Stimulated activated naive B cell treated with anti-CD40 and anti-IgM and Interleukin-4, amounts not matched to agents 10 μg/mL and 1 μg/mL and 100 μg/mL, for 72 hours (primary cell): ENCODE data around the gene SENP1.

Source experiments
- ATAC-seq, 2 donors: fragments of 150-1000 bp; cut with Tn5 transposase; replicated peaks; 2 replicates each; pipeline ENCODE4 v1.10.0; 2021; ENCODE audit warnings: moderate library complexity in 1 of 2
- DNase-seq: peaks from one replicate; pipeline ENCODE4 v3.0.0; 2021
- H3K27ac Mint-ChIP-seq: one replicate; pipeline ENCODE4 v1.8.0; 2022; ENCODE audit warnings: mild to moderate bottlenecking, mixed read lengths
- H3K27me3 Mint-ChIP-seq, 2 donors: one replicate each; pipeline ENCODE4 v1.8.0; 2022; ENCODE audit warnings: mixed read lengths in 2 of 2
- H3K36me3 Mint-ChIP-seq, 2 donors: one replicate each; pipeline ENCODE4 v1.8.0; 2022; ENCODE audit warnings: mixed read lengths in 2 of 2, mild to moderate bottlenecking in 1 of 2
- H3K4me1 Mint-ChIP-seq, 2 donors: one replicate each; pipeline ENCODE4 v1.8.0; 2022; ENCODE audit warnings: mixed read lengths in 2 of 2, mild to moderate bottlenecking in 1 of 2
- H3K4me3 Mint-ChIP-seq, 2 donors: one replicate each; pipeline ENCODE4 v1.8.0; 2022; ENCODE audit warnings: mild to moderate bottlenecking in 2 of 2, mixed read lengths in 2 of 2, moderate library complexity in 1 of 2
- H3K9me3 Mint-ChIP-seq, 2 donors: one replicate each; pipeline ENCODE4 v1.8.0; 2022; ENCODE audit warnings: mixed read lengths in 2 of 2, mild to moderate bottlenecking in 1 of 2

Gene SENP1

DNA sequence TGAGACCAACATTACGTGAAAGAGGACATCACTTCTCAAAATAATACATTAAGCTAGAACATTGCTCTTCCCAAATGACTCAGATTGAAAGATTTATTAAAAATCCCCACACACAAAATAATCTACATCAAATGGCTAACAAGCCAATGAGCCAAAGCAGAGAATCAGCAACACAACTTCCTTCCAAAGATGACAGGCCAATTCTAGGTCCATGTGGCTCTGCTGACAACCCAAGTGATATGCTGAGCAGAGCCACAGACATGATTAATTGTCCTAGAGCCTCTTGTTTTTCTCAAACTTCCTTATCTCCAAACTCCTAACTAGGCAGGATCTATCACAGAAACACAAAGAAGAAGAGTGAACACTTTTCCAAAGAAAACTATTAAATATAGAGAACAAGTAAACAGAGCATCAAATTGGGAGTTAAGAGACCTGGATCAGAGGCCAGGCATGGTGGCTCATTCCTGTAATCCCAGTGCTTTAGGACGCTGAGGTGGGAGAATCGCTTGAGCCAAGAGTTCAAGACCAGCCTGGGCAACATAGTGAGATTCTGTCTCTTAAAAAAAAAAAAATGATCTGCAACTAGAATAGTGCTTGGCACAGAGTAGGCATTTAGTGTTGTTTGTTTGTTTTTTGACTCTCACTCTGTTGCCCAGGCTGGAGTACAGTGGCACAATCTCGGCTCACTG lies 38.5 kb downstream of the SENP1 start:
- ATAC-seq (peak; percentile 74 to 83), DNase-seq (no peak)
- Mint-ChIP-seq H3K4me1 (peaks cover 12 to 19% of the 10 kb centered on the region in 2 donors), H3K27me3 (no peaks in the 10 kb centered on the region), H3K36me3 (peaks cover 37 to 50% of the 10 kb centered on the region in 2 donors), H3K9me3 (no peaks in the 10 kb centered on the region), H3K4me3 (peak overlapping the region in 1 of 2 donors; percentile 45), H3K27ac (peak overlapping the region; percentile 79)

DNA sequence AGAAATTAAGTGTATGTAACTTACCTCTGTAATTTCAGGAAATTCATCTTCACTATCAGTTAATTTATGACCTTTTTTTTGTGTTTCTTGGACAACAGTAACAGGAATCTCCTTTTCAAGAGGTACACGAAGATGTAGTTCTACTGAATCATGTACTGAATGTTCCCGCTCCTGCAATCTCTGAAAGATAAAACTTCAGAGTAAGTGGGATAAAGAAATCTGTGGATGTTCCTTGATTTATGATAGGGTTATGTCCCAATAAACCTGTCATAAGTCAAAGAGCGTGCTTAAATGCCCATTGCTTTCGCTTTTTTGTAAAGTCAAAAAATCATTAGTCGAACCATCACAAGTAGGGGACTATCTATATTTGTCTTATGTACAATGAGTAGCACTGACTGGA lies 40.8 kb downstream of the SENP1 start:
- no peak for ATAC-seq
- Mint-ChIP-seq H3K27ac (no peak overlapping the region), H3K4me3 (no peak overlapping the region), H3K27me3 (no peaks in the 10 kb centered on the region), H3K36me3 (peaks cover 41 to 58% of the 10 kb centered on the region in 2 donors), H3K9me3 (no peaks in the 10 kb centered on the region), H3K4me1 (peaks cover 12 to 19% of the 10 kb centered on the region in 2 donors)
- no peak for DNase-seq

DNA sequence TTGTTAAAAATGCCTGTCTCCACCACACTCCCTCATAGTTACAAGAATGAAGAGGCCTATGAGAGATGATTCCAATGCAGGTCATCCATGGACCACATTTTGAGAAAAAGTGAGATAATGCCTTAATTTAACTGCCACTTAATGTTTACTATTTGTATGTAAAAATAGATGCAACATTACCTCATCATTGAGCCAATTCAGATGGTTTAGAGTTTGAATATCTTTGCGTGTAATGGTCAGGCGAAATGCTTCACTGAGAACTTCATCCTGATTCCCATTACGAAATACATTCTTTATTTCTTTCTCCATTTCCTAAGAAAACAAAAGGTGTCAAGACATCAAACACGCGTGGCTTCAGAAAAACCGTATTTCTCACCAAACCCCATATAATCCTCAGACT lies 42.3 kb downstream of the SENP1 start:
- Mint-ChIP-seq H3K36me3 (peaks cover 50 to 62% of the 10 kb centered on the region in 2 donors), H3K4me1 (peaks cover 7 to 8% of the 10 kb centered on the region in 2 donors), H3K4me3 (no peak overlapping the region), H3K27me3 (no peaks in the 10 kb centered on the region), H3K27ac (no peak overlapping the region), H3K9me3 (peaks cover 11 to 12% of the 10 kb centered on the region in 2 donors)
- ATAC-seq (no peak), DNase-seq (no peak)

DNA sequence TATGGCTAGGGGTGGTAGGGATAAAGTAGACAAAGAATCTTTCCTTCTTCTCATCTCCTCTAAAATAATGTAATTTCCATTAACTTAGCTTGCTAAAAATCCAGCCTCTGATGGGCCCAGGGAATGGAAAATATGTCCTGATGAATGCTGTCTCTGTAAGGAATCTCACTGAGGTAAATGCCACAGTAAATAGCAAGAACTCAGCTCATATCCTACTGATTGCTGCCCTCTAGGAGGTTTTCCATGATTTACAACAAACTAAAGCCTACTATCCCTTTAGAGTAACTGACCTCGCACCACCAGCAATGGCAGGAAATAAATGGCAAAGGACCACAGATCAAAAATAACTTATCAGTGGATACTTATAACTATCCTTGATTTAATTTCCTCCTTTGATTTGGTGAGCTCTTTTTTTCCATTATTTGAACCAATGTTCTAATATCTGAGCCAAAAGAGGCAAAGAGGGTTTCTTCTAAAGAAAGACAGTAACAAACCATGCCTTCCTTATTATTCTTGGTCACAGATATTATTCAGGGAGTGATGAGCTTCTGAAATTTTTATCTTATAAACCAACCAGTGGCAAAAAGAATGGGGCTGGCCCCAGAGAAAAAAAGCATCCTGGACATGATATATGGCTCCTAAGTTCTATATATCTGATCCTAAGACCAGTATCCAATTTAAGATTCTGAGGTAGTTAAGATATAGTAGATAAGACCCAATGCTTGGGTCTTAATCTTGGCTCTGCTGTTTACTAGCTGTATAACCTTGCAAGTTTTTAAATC lies 43.8 kb downstream of the SENP1 start:
- no peak overlapping the region for H3K27ac Mint-ChIP-seq
- DNase-seq (no peak), ATAC-seq (no peak)
- H3K4me3 Mint-ChIP-seq: no peak overlapping the region
- H3K27me3 Mint-ChIP-seq: no peaks in the 10 kb centered on the region
- peaks cover 12 to 16% of the 10 kb centered on the region in 2 donors for H3K9me3 Mint-ChIP-seq
- peaks cover 47 to 60% of the 10 kb centered on the region in 2 donors for H3K36me3 Mint-ChIP-seq
- H3K4me1 Mint-ChIP-seq: peaks cover under 1 to 2% of the 10 kb centered on the region in 2 donors

DNA sequence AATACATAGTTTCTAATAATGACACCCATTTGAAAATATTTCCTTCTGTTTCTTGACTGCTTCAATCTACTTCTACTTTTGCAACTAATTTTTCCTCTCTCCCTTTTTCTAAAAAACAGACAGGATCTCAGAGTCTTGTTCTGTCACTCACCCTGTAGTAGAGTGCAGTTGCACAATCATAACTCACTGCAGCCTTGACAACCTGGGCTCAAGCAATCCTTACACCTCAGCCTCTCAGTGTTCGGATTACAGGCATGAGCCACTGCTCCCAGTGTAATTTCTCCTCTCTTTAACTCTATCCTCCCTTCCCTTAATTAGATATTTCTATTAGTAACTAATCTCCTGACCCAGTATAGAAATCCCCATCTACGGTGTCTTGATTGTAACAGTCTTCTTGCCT lies 45.4 kb downstream of the SENP1 start:
- H3K4me3 Mint-ChIP-seq: no peak overlapping the region
- ATAC-seq (no peak), DNase-seq (no peak)
- no peaks in the 10 kb centered on the region for H3K4me1 Mint-ChIP-seq
- H3K27ac Mint-ChIP-seq: no peak overlapping the region
- H3K36me3 Mint-ChIP-seq: peaks cover 47 to 56% of the 10 kb centered on the region in 2 donors
- no peaks in the 10 kb centered on the region for H3K27me3 Mint-ChIP-seq
- H3K9me3 Mint-ChIP-seq: peaks cover 12 to 16% of the 10 kb centered on the region in 2 donors

DNA sequence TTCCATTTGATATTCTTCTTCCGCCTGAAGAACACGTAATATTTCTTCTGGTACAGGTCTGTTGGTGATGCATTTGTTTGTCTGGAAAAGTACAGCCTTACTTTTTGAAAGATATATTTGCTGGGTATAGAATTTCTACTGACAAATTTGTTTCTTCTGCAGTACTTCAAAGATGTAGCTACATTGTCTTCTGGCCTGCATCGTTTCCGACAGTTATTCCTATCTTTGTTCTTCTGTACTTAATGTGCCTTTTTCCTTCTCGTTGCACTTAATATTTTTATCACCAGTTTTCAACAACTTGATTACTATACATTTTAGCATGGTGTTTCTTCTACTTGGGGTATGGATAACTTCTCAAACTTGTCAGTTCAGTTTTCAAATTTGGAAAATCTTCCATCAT lies 47.1 kb downstream of the SENP1 start:
- Mint-ChIP-seq H3K4me3 (no peak overlapping the region), H3K4me1 (no peaks in the 10 kb centered on the region), H3K36me3 (peaks cover 45 to 52% of the 10 kb centered on the region in 2 donors), H3K9me3 (peaks cover 12 to 16% of the 10 kb centered on the region in 2 donors), H3K27me3 (no peaks in the 10 kb centered on the region), H3K27ac (no peak overlapping the region)
- ATAC-seq: no peak
- DNase-seq: no peak

DNA sequence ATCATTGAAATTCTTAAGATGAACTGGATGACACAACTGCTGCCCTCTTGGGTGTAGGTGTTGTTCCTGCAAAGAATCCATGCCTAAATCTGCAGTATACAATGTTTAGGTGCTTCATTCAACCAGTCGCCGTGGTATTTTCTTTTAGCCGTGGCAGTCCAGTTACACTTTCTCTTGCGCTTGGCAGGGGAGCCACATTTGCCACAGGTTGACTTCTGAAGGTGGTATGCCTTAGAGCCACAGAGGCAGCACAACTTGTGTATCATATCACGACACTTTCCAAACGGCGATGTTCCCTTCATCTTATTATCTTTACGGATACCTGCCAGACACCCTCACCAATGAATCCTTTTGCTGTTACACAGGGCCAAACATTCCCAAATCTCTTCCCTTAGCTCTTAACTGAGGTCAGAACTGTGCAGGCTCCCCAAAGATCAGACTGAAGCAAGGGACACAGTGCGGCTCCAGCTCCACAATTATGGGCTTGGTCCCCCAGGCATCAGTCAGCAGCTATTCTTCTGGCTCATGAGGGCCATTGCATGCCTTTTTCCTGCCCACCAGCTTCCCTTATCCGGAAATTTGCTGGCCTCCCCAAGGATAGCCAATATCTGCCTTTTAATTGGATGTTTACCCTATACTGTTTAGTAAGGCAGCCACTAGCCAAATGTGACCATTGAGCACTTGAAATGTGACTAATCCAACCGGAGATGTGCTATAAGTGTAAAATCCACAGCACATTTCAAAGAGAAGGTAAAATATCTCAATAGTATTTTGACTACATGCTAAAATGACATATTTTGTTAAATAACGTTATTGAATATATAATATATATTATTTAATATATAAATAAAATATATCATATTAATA lies 50.7 kb downstream of the SENP1 start:
- H3K36me3 Mint-ChIP-seq: peaks cover 30 to 38% of the 10 kb centered on the region in 2 donors
- H3K27ac Mint-ChIP-seq: no peak overlapping the region
- no peaks in the 10 kb centered on the region for H3K27me3 Mint-ChIP-seq
- H3K9me3 Mint-ChIP-seq: peaks cover 12 to 16% of the 10 kb centered on the region in 2 donors
- no peak for DNase-seq
- no peak overlapping the region for H3K4me3 Mint-ChIP-seq
- no peaks in the 10 kb centered on the region for H3K4me1 Mint-ChIP-seq
- ATAC-seq: no peak

DNA sequence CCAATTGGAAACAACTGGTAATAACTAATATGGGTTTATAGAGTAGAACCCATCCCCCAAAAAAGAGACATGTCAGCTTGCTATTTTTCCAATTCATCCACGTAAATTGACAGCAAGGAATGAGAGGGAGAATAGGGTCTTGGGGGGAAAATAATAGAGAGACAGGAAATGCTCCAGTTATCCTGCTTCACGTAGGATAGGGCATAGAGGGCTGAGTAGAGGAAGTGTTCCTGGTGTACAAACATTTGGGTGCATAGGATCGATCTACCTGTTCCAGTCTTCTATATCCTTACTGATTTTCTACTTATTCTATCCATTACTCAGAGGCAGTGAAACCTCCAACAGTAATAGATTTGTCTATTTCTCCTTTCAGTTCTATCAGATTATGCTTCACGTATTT lies 52.0 kb downstream of the SENP1 start:
- no peaks in the 10 kb centered on the region for H3K4me1 Mint-ChIP-seq
- peaks cover 3 to 8% of the 10 kb centered on the region in 2 donors for H3K9me3 Mint-ChIP-seq
- H3K36me3 Mint-ChIP-seq: peaks cover 22 to 35% of the 10 kb centered on the region in 2 donors
- ATAC-seq (no peak), DNase-seq (no peak)
- no peak overlapping the region for H3K4me3 Mint-ChIP-seq
- no peak overlapping the region for H3K27ac Mint-ChIP-seq
- no peaks in the 10 kb centered on the region for H3K27me3 Mint-ChIP-seq

DNA sequence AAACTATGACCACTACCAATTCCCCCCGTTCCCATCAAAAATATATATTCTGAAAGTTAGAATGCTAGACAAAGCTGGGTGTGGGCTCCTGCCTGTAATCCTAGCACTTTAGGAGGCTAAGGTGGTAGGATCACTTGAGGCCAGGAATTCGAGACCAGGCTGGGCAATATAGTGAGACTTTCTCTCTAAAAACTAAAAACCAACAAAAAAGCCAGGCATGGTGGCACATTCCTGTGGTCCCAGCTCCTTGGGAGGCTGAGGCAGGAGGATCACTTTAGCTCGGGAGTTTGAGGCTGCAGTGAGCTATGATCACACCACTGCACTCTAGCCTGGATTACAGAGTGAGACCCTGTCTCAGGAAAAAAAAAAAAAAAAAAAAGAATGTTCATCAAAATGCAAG lies 52.8 kb downstream of the SENP1 start:
- ATAC-seq (no peak), DNase-seq (no peak)
- H3K36me3 Mint-ChIP-seq: peaks cover 15 to 33% of the 10 kb centered on the region in 2 donors
- H3K4me1 Mint-ChIP-seq: no peaks in the 10 kb centered on the region
- peaks cover 0 to under 1% of the 10 kb centered on the region in 2 donors for H3K9me3 Mint-ChIP-seq
- no peak overlapping the region for H3K4me3 Mint-ChIP-seq
- no peaks in the 10 kb centered on the region for H3K27me3 Mint-ChIP-seq
- H3K27ac Mint-ChIP-seq: no peak overlapping the region

DNA sequence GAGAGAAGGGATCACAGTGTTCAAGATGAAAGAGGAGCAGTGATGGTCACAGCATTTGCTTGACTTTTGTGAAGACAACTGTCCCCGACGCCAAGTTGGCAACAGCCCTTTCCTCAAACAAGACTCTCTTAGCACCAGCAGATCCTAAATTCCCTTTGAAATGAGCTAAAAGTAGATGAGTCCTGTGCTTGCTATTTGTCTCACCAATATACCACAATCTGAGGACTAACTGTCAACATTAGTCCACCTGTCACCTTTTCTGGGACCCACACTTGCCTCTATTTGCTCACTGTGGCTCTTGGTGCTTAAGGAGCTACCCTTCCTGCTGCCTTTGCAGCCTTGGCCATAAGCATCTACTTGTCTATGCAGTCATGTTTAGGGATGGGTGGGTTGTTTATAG lies 54.2 kb downstream of the SENP1 start:
- ATAC-seq (no peak), DNase-seq (no peak)
- Mint-ChIP-seq H3K4me1 (no peaks in the 10 kb centered on the region), H3K36me3 (peaks cover 16 to 43% of the 10 kb centered on the region in 2 donors), H3K9me3 (no peaks in the 10 kb centered on the region), H3K27ac (no peak overlapping the region), H3K4me3 (no peak overlapping the region), H3K27me3 (no peaks in the 10 kb centered on the region)

DNA sequence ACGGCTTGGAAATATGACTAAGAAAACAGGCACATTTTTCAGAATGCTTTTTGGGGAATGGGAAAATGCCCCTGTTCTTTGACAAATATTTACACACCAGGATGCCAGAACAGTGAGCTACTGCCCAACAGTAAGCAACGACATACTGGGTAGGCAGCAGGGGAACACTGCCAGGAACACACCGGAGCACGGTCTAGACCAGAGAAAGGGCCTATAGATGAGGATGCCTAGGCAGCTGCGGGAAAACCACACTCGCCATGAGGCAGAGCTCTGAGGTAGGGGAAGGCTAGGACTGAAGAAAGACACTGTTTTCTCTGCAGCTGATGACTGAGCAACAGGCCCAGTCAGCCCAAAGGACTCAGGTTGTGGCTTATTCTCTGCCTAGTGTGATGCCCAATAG lies 55.7 kb downstream of the SENP1 start:
- DNase-seq: no peak
- H3K4me3 Mint-ChIP-seq: no peak overlapping the region
- ATAC-seq: no peak
- no peaks in the 10 kb centered on the region for H3K9me3 Mint-ChIP-seq
- H3K27me3 Mint-ChIP-seq: no peaks in the 10 kb centered on the region
- no peaks in the 10 kb centered on the region for H3K4me1 Mint-ChIP-seq
- H3K36me3 Mint-ChIP-seq: peaks cover 24 to 53% of the 10 kb centered on the region in 2 donors
- H3K27ac Mint-ChIP-seq: no peak overlapping the region

DNA sequence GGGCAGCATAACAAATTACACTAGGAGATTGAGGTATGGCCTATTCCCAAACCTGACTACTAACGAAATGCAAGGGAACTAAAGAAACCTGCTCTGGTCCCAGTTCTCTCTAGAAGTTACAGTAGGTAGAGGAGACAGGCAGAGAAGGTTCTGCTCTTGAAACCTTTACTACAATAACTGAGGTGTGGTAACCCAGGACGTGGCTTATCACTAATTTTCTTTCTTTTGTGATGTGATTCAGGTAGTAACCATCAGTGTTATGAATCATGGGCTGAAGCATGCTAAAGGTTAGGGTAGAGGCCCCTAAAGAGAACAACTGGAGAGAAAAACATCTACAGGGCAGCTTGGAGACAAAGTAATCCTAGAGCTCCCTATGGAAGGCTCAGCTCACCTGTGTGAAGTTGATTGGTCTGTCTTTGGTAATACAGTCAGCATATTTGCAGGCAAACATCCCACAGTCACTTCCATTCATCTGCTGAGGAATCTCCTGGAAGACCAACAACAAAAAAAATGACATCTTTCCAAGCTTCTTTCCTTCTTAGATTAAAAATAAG lies 59.8 kb downstream of the SENP1 start:
- Mint-ChIP-seq H3K9me3 (no peaks in the 10 kb centered on the region), H3K27me3 (no peaks in the 10 kb centered on the region), H3K4me3 (no peak overlapping the region), H3K36me3 (peaks cover 25 to 61% of the 10 kb centered on the region in 2 donors), H3K27ac (no peak overlapping the region), H3K4me1 (no peaks in the 10 kb centered on the region)
- ATAC-seq (no peak), DNase-seq (no peak)

DNA sequence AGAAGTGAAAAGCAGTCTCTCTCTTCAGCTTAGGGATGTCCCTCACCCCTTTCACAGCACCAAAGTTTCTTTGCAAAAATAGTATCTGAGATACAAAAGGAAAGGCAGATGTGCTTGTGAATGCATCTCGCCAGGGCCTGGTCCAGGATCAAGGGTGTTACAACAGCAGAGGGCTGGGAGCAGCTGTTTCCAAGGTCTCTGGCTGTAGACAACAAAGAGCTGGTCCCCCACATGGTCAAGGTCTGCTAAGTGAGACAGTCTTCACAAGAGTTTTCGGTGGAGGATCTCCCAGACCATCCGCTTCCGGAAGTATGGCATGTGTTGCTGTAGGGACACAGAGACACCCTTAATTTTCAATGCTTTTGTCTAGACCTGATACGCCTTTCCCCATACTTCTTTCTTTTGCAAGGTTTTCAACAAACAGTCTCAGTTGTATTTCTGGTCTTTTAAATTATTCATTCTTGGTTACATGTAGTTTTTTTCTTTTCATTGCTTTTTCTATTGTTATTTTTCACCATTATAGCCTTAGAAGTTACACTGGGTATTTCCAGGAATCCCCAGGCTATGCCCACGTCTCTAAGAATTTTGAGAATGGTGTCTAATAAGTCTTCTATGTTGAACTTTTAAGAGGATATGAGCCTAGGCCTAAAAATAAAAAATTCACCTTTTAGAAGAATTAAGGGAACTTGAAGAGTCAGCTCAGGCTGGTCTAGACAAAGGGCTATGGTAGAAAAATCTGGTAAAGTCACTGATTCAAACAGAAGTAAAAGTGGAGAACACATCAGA lies 60.6 kb downstream of the SENP1 start:
- no peak overlapping the region for H3K27ac Mint-ChIP-seq
- no peaks in the 10 kb centered on the region for H3K9me3 Mint-ChIP-seq
- H3K36me3 Mint-ChIP-seq: peaks cover 25 to 61% of the 10 kb centered on the region in 2 donors
- H3K4me1 Mint-ChIP-seq: no peaks in the 10 kb centered on the region
- DNase-seq: no peak
- H3K27me3 Mint-ChIP-seq: no peaks in the 10 kb centered on the region
- no peak for ATAC-seq
- no peak overlapping the region for H3K4me3 Mint-ChIP-seq
